ENCODE results near the gene GRIA1.

DNA sequence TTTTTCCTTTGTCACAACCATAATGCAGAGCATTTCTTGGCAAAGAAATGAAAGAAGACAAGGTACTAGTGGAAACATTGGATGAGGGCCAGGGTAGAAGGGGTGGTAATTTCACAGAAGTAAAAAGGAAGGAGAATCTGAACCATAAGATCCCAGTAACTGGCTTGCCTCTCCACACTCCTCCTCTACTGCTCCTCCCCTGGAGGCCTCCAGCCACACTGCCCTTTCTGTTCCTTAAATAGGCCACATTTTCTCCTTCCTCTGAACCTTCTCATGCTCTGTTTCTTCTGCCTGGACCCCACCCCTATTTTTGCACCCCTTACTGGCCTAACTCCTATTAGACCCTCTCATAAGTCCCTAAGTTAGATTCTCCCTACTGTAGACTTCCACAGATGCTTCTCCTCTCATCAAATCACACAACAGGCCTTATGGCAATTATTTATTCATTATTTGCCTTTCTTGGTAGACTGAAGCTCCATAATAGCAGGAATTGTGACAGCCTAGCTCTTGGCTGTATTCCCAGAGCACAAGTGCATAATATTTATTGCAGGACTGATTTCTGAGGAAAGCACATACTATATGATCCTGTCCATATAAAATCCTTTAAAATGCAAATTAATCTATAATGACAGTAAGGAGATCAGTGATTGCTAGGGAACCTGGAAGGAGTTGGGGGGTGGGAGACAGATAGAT is 31.3 kb upstream of the GRIA1 start:
- TF ChIP-seq, protein P1, sequence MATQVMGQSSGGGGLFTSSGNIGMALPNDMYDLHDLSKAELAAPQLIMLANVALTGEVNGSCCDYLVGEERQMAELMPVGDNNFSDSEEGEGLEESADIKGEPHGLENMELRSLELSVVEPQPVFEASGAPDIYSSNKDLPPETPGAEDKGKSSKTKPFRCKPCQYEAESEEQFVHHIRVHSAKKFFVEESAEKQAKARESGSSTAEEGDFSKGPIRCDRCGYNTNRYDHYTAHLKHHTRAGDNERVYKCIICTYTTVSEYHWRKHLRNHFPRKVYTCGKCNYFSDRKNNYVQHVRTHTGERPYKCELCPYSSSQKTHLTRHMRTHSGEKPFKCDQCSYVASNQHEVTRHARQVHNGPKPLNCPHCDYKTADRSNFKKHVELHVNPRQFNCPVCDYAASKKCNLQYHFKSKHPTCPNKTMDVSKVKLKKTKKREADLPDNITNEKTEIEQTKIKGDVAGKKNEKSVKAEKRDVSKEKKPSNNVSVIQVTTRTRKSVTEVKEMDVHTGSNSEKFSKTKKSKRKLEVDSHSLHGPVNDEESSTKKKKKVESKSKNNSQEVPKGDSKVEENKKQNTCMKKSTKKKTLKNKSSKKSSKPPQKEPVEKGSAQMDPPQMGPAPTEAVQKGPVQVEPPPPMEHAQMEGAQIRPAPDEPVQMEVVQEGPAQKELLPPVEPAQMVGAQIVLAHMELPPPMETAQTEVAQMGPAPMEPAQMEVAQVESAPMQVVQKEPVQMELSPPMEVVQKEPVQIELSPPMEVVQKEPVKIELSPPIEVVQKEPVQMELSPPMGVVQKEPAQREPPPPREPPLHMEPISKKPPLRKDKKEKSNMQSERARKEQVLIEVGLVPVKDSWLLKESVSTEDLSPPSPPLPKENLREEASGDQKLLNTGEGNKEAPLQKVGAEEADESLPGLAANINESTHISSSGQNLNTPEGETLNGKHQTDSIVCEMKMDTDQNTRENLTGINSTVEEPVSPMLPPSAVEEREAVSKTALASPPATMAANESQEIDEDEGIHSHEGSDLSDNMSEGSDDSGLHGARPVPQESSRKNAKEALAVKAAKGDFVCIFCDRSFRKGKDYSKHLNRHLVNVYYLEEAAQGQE (IDR thresholded peaks at IDR 0.05; ENCODE audit: low read depth, low read length): no peak
- TF ChIP-seq SPI1 (IDR thresholded peaks at IDR 0.05; ENCODE audit: borderline replicate concordance, insufficient read depth, low read depth, low read length) (no peak), EP300 (IDR thresholded peaks at IDR 0.05; ENCODE audit: borderline replicate concordance in 1 of 2, control insufficient read depth in 1 of 2, low read depth in 2 of 2, low read length in 2 of 2) (no peak), NR2C2 (IDR thresholded peaks at IDR 0.05; ENCODE audit: borderline replicate concordance, control insufficient read depth, insufficient read length, low read depth) (no peak), ZNF384 (IDR thresholded peaks at IDR 0.05; ENCODE audit: borderline replicate concordance, low read depth, low read length) (no peak), TBL1XR1 (IDR thresholded peaks at IDR 0.05; ENCODE audit: low read depth, low read length) (no peak)
- TF ChIP-seq, protein P2, sequence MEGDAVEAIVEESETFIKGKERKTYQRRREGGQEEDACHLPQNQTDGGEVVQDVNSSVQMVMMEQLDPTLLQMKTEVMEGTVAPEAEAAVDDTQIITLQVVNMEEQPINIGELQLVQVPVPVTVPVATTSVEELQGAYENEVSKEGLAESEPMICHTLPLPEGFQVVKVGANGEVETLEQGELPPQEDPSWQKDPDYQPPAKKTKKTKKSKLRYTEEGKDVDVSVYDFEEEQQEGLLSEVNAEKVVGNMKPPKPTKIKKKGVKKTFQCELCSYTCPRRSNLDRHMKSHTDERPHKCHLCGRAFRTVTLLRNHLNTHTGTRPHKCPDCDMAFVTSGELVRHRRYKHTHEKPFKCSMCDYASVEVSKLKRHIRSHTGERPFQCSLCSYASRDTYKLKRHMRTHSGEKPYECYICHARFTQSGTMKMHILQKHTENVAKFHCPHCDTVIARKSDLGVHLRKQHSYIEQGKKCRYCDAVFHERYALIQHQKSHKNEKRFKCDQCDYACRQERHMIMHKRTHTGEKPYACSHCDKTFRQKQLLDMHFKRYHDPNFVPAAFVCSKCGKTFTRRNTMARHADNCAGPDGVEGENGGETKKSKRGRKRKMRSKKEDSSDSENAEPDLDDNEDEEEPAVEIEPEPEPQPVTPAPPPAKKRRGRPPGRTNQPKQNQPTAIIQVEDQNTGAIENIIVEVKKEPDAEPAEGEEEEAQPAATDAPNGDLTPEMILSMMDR (IDR thresholded peaks at IDR 0.05 in 2 of 3, conservative IDR thresholded peaks at IDR 0.05 in 1 of 3; ENCODE audit: control insufficient read depth in 2 of 3, extremely low read depth in 1 of 3, insufficient read depth in 1 of 3, low read depth in 3 of 3, low read length in 3 of 3): no peak

Data from GM12878 (cell line).